Left cardiac atrium (tissue), 4 donors: ENCODE results near the gene SECISBP2L. TPM values are rescaled to one million over a fixed set of nuclear protein-coding genes. Genes with fewer than 3 reads are reported as not detected.
"Not testable (repeated sequence)": the region's sequence is repeated elsewhere in the genome, so short reads cannot be mapped to it uniquely, and the experiment has no call there.

Experiments used
- ATAC-seq, 2 donors: fragments of 200-7000 bp; cut with Tn5 transposase; one replicate each; pipeline ENCODE4 v1.9.1; 2020; ENCODE audit warnings: mild to moderate bottlenecking in 2 of 2, moderate library complexity in 2 of 2
- DNase-seq: peaks from one replicate; pipeline ENCODE4 v3.0.0-alpha.2; 2020
- intact Hi-C, 2 donors: fragments of 100-400 bp; cut with DNase I; formaldehyde crosslinking; loops; one replicate each; pipeline versions ENCODE4 v1.14.1 to v1.15.1; 2022 to 2023
- total RNA-seq, 2 donors: library from RNA; stranded (reverse); fragmentation: NEBNext Ultra II Directional; extraction: Animal tissue kit (Norgen Biotek cat#: 25700); gene quantifications; one replicate each; pipeline ENCODE4 v1.2.1, GENCODE V29; 2021
- donor health status: DM: no; HTN: yes; CAD: no.
- donor health status: DM: no; HTN: yes; CAD: no; lungs with severe emphysema.
- donor health status: DM: yes; HTN: yes; CAD: no.
- donor health status: Dilated cardiomyopathy.

SECISBP2L gene
- total RNA-seq, 2 donors from 2014 or later: 30.5 to 35.0 TPM

DNA sequence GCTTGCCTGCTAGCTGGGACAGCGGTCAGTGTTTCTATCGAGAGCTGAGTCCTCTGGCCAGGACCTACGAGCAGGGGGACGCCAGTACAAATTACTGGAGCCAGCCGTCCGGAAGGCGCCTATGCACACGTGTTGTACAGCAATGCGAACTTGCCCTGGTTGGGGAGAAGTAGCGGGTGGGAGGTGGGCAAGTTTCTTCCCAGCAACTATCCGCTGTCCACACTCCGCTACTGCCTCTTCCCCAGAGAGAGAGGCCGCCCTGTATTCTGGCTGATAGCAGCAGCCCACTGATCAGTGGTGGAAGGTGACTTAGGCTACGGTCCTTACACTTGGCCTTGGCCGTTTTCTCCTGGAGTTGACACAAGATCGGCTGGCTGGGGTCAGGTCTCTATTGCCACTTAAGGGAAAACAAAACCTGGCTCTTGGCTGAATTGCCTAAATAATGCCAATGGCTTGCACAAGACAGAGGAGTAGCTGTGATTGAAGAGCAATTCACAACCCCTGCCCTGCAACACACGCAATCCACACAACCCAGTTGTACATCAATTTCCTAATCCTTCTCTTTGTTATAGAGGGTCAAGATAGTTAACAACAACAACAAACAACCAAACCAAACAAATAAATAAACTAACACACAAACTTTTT, 69.7 kb downstream of the SECISBP2L start:
- ATAC-seq (peak in 1 of 2 donors; percentile 51), DNase-seq (peak; percentile 37)
- intact Hi-C loops: no loop called here

DNA sequence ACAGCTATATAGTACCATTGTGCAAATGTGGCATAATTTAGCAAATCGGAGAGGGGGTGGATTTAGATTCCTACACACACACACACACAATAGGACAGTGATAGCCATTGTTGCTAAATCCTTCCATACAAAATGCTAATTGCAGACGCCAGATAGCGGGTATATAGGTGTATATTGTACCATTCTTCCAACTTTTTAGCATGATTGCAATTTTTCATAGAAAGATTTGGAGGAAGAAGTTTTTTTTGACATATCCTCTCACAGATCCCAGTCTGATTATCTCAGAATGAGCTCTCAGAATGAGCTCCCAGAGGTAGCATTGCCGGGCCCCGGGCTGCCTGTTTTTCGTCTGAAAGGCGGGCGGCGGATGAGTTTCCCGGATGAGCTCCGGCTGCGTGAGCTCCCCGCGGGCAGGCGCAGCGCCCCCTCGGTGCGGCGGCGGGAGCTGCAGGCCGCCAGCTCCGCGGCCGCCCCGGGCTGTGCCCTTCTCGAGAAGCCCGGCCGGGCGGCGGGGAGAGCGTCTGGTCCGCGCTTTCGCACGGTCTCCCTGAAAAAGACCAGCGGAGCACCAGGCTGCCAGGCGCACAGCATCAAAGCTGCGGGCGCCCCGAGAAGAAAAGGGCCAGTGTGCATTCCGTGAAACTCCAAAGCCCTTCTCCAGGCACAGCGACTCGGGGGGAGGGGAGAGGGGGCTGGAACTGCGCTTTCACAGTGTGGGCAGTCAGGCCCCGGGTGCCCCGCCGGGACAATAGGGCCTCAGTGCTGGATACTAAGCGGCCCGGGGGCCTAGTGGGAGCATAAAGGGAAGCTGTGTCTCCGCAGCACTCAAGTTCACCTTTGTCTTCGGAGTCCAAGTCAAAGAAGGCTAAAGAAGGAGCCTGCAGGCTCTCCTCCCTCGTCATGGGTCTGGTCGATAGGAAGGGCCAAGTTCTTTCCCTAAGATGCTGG, 70.5 kb downstream of the SECISBP2L start:
- intact Hi-C loops: no loop called here
- ATAC-seq: peak; percentile 95 to 98
- DNase-seq: peak; percentile 87

DNA sequence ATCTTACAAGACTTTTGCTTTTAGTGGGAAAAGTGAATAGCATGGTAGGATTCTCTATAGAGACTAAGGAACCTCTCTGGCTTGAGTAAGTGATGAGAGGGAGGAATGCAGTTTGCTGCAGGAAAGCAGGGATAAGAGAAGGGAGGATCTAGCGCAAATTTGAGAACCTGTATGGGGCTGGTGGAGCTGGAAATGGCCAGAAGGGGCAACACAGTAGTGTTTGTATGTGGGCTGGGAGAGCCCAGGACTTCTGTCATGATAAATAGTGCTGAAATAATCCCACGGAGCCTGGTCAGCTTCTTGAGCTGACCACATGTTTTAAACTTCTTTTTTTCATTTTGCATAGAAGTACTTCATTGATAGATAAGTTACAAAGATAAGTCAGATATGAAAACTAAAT, 71.4 kb downstream of the SECISBP2L start:
- DNase-seq (no peak), ATAC-seq (peak in 1 of 2 donors; percentile 41)
- intact Hi-C loops: no loop called here

DNA sequence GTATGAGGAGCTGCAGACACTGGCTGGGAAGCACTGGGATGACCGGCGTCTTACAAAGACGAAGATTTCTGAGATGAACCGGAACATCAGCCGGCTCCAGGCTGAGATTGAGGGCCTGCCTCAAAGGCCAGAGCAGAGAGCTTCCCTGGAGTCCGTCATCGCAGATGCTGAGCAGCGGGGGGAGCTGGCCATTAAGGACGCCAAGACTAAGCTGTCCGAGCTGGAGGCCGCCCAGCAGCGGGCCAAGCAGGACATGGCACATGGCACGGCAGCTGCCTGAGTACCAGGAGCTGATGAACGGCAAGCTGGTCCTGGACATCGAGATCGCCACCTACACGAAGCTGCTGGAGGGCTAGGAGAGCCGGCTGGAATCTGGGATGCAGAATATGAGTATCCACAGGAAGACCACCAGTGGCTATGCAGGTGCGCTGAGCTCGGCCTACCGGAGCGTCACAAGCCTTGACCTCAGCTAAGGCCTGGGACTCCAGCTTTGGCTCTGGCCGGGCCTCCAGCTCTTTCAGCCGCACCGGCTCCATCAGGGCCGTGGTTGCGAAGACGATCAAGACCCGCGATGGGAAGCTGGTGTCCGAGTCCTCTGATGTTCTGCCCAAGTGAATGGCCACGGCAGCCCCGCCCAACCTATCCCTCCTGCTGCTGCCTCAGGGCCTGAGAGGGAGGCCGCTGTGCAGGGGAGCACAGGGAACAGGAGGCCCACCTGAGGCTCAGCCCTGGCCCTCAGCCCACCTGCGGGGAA, 73.3 kb downstream of the SECISBP2L start:
- intact Hi-C loops: no loop called here
- no peak for ATAC-seq
- no peak for DNase-seq

DNA sequence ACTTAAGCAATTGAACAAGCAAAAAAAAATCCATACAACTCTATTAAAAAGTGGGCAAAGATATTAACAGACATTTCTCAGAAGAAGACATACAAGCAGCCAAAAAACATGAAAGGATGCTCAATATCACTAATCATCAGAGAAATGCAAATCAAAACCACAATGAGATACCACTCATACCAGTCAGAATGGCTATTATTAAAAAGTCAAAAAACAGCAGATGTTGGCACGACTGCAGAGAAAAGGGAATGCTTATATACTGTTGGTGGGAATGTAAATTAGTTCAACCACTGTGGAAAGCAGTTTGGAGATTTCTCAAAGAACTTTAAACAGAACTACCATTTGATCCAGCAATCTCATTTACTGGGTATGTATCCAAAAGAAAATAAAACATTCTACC, 75.3 kb downstream of the SECISBP2L start:
- ATAC-seq, intact Hi-C loops: not testable (repeated sequence)

DNA sequence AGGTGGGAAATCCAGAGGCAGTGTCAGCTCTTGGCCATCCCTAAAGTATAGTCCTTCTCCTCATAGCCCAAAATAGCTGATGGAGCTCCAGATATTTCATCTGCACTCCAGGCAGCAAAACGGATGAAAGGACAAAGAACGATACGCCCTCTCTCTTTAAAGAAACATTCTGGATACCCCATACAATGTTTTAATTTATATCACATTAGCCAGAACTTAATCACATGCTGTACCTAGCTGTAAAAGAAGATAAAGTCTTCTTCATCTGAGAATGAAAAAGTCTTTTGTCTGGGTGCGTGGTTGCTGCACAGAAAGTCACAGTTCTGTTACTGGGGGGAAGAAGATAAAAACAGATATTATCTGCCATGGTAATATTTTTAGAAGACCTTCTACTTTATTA, 78.2 kb downstream of the SECISBP2L start:
- DNase-seq (no peak), ATAC-seq (no peak)
- intact Hi-C loops: loop anchor here in 1 of 2 donors (10.0 kb wide), 1 partner anchor 93 kb away; the partner anchor contains the start of gene EID1

More for the DNA sequence above, 75.3 kb downstream of the SECISBP2L start:
- not testable (repeated sequence) for DNase-seq

DNA sequence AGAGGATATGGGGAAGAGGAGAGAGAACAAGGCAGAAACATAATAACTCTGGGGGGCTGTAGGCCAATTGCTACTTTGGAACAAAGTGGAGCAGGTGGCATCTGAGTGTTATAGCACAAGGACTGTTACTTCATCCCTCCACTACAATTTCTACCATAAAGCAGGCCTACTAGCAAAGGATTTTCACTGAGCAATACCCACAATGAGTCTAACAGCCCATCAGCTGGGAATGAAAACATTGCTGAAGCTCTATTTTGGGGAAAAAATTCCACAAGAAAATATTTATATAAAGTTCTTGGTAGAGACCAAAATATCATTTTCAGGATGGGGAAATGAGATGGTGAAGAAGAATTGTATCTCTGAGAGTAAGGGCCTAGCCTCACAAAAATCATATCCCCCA, 78.9 kb downstream of the SECISBP2L start:
- intact Hi-C loops: loop anchor here in 1 of 2 donors (10.0 kb wide), 1 partner anchor 93 kb away; the partner anchor contains the start of gene EID1
- no peak for DNase-seq
- ATAC-seq: no peak

DNA sequence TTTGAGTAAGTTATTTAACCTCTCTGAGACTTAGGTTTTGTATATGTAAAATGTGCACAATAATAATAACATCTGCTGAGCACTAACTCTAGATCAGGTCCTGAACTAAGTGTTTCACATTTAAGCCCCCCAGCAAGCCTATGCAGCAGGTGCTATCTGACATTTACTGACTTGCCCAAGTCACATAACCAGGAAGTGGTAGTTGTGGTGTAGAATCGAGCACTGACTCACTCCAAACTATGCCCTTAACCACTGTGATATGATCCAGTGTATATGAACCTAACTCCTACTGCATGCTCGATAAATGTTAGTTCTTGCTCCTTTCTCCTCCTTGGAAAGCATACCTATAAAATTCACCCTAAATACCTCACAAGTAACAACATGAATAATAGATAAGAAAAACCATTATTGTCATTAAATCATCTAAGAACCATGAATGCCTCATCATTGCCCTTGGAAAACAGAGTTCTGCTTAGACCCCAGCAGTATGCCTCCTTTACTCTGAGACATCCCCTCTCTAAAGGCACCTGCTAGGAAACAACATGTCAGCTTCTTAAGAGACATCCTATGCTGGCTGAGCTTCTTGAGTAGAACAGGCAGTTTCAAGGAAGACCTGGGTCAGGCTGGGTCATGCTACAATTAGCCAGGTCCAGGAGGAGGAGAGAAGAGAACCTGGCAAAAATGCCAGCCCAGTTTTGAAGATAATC, 79.5 kb downstream of the SECISBP2L start:
- intact Hi-C loops: loop anchor here in 1 of 2 donors (10.0 kb wide), 1 partner anchor 92 kb away; the partner anchor contains the start of gene EID1
- DNase-seq (no peak), ATAC-seq (no peak)

DNA sequence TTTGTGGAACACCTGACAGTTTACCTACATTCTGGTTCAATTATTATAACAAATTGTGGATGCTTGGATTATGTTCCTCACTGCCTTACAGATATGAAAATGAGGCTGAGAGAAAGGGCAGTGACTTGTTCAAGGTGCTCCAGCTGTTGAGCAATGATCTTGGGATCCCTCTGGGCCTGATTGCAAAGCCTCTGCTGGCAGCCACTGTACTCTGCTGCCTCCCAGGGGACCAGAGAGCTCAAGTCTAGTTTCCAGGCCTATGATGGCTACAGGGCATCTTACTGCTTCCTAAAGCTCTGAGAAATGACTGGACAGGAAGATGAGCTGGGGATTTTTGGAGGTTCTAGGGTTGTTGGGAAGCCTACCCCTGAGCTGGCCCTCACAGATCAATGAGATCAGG, 80.3 kb downstream of the SECISBP2L start:
- intact Hi-C loops: loop anchor here in 1 of 2 donors (10.0 kb wide), 1 partner anchor 91 kb away; the partner anchor contains the start of gene EID1
- DNase-seq (no peak), ATAC-seq (no peak)

DNA sequence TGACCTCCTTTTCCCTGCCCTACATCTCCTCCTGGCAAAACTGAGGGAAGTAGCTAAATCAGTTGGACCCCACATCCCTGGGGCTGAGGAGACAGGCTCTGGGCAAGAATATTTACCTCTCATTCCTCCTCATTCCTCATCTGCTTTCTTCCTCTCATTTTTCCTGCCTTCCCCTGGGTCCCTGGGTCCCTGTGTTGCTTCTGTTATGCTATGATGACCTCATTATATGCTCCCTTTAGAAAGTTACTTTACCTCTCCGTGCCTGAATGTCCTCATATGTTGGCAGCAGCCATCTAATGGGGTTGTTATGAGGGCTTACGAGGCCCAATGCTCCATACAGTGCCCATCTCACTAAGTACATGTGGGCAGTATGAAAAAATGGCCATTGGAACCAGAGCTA, 81.3 kb downstream of the SECISBP2L start:
- DNase-seq (no peak), ATAC-seq (no peak)
- intact Hi-C loops: loop anchor here (5.0 to 10.0 kb wide), 2 partner anchors 88 to 90 kb away; partner anchors contain the start of gene EID1 (in 2 of the 2)

DNA sequence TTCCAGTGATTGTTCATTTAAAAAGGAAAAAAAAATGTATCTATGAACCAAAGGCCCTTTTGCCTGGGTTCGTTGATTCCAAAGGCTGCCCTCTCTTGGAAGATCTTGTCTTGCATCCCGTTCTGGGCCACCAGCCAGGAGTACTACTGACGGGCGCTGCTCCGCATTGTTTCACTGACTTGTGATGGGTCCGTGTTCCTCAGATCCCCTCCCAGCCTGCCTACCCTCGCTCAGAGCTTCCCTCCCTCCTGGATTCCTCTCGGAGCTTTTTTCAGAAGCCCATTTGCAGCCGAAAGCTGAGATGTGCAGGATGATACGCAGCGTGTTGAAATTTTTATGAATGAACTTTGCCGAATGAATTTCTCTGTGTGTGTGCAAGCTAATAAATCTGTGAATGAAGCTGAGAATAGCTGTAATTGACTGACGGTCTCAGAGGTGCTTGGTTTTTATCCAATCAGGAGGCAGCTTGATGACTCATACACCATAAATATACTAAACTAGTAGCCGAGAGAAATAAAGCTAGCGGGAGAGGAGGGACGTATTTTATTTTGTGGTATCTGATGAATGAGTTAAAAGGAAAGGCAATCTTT, 82.6 kb downstream of the SECISBP2L start, which contains the start of gene SHC4:
Gene SHC4, minus strand, starts transcription at position 396 of the 590 bp plus-strand sequence. CDS start 904 bp downstream, outside the sequence.
- intact Hi-C loops: loop anchor here (5.0 to 10.0 kb wide), 2 partner anchors 86 to 89 kb away; partner anchors contain the start of gene EID1 (in 2 of the 2)
- peak; percentile 83 for DNase-seq

DNA sequence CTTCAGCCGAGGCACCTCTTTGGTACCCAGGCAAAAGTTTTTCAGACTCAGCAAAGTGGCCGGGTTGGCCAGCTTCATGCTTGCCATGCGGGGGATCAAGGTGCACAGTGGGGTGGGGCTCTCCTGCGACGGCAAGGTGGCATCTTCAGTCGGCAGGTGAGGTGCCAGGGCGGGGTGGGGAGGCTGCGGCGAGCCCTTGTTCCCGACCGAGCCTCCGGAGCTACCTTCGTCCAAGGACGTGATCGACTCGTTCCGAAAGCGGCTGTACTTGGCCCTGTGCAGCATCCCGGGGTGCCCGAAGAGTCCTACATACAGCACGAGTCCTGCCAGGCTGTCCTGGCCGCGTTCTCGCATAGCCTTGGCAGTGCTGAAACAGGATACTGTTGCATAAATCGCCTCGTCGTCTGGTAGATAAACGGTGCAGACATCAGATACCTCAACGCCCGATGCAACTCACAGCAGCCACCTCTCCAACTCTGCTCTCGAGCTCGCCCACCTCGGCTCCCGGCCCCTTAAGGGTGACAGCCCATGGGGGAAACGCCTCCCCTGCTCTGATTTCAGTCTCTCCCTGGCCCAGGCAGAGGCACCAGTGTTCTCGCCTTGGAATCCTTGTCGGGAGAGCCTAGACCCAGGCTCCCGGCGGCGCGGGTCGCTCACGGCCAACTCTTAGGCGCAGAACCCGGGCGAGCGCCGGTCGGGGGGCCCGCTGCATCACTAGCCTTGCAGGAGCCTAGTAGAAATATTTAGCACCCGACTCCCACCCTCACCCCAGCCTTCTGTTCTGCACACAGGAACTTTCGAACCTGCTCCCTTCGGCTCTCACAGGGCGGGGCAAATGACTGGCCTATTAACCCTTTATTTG, 83.4 kb downstream of the SECISBP2L start:
- intact Hi-C loops: loop anchor here (5.0 to 10.0 kb wide), 2 partner anchors 86 to 88 kb away; partner anchors contain the start of gene EID1 (in 2 of the 2)
- ATAC-seq (peak; percentile 78 to 79), DNase-seq (peak; percentile 37)

More for the DNA sequence above, 82.6 kb downstream of the SECISBP2L start, which contains the start of gene SHC4:
- ATAC-seq: peak; percentile 78 to 90

DNA sequence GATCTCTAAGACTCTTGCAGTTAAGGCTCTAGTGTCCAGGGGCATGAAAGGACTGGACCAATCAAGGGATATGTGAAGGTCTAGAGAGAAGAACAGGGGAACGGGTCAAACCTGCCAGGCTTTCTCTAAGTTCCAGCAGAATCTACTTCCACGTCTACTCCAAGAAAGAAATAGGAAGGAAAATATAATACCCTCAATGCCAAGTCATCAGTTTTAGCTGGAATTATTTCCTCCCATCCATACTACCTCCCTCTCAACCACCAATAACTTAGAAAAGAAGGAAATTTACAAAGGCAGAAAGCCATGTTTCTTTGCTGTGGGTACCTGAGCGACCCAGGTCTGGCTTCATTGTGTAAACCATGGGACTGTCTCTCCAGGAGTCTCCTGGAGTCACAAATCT, 90.3 kb downstream of the SECISBP2L start:
- ATAC-seq (no peak), DNase-seq (no peak)
- intact Hi-C loops: no loop called here

DNA sequence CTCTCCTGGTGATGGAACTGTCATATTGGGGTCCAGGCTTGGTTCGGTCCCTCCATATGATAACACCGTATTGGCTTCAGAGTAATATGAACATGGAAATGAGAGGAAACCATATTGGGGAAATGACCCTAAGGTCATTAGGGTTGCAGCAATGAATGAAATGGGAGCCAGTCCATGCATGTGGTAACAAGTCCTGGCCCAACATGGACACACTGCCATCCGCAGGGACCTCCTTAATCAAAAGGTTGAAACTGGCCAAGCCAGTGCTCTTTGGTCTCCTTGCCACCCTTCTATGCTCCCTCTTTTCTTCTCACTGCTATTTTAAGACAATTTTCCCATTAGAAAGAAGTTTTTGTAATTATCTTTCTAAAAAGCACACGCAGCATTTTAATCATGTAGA, 90.9 kb downstream of the SECISBP2L start:
- DNase-seq (no peak), ATAC-seq (peak in 1 of 2 donors; percentile 60)
- intact Hi-C loops: no loop called here

DNA sequence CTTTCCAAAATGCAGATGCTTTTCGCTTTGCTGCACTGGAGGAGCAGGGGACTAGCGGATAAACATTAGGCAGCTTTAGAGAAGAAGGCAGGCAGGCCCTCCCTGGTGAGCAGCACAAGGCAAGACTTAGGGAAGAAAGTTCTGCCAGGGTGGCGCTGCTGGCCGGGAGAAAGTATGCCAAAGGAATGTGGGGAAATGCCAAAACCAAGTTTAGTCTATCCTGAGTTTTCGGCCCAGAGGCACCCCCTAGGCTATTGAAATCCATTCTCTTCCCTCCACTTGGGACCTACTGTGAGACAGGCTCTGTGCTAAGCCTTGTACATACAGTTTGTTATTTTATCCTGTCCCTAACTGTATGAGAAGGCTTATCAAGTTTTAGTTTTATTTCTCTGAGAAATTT, 91.7 kb downstream of the SECISBP2L start:
- ATAC-seq (peak; percentile 59 to 81), DNase-seq (no peak)
- intact Hi-C loops: no loop called here

DNA sequence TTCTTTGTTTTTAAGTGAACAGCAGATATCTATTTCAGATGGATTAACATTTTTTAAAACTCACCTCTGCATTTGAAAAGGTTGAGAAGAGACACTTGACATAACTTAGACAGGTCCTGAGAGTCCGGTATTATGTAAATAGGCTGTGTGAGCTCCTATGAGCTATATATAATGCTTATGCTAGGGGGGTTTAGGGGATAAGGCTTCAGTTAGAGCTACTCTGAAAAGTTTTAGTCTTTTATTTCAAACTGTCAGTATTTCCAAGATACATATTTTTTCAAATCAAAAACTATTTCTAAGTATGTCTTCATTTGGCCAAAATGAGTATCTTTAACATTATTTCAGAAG, 99.4 kb downstream of the SECISBP2L start:
- ATAC-seq (peak in 1 of 2 donors; percentile 5), DNase-seq (no peak)
- intact Hi-C loops: no loop called here
